Loucy (cell line): ENCODE data around the gene FAM53A.

Source experiments
- EZH2phosphoT487 ChIP-seq: fragments of 200-600 bp; IDR thresholded peaks from 2 replicates; pipeline ENCODE4 v1.6.1; 2018; ENCODE audit warnings: antibody characterized with exemption, mild to moderate bottlenecking, moderate library complexity, borderline replicate concordance
- TF ChIP-seq, protein P1 (sequence below): fragments of 200-600 bp; sonication (generic); conservative IDR thresholded peaks from 2 replicates; pipeline ENCODE4 v1.5.1; 2014; ENCODE audit warnings: mild to moderate bottlenecking, antibody characterized with exemption, low read length

DNA sequence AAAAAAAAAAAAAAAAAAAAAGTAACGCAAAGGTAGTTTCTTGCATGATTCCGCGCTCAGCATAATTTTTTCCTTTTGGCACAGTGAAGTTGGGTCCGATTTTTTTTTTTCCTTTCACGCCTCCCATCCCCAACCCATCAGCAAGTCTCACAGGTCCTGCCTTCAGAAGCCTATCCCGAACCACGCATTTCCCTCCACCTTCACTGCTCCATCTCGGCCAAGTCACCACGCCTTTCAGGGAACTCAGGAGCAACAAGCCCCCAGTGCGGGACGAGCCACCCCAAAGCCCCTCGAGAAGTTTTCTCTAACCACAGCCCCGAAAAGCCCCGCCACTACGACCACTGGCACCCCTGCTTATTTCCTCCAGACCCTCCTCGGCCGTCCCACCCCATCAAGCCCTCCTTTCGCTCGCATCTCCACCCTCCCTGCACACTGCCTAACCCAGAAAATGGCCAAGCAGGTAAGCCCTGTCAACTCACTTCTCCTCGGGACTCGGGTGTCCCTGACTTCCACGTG is 27.0 kb upstream of the FAM53A start:
- TF ChIP-seq, protein P1, sequence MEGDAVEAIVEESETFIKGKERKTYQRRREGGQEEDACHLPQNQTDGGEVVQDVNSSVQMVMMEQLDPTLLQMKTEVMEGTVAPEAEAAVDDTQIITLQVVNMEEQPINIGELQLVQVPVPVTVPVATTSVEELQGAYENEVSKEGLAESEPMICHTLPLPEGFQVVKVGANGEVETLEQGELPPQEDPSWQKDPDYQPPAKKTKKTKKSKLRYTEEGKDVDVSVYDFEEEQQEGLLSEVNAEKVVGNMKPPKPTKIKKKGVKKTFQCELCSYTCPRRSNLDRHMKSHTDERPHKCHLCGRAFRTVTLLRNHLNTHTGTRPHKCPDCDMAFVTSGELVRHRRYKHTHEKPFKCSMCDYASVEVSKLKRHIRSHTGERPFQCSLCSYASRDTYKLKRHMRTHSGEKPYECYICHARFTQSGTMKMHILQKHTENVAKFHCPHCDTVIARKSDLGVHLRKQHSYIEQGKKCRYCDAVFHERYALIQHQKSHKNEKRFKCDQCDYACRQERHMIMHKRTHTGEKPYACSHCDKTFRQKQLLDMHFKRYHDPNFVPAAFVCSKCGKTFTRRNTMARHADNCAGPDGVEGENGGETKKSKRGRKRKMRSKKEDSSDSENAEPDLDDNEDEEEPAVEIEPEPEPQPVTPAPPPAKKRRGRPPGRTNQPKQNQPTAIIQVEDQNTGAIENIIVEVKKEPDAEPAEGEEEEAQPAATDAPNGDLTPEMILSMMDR, result no peak
- no peak for TF ChIP-seq EZH2phosphoT487
